GM21723 (cell line): ENCODE data around the gene LMNA.
"Not testable (repeated sequence)": the region's sequence is repeated elsewhere in the genome, so short reads cannot be mapped to it uniquely, and the experiment has no call there.

Experiments
- ATAC-seq: cut with Tn5 transposase; IDR thresholded peaks from one replicate; pipeline ENCODE4 v1.9.1; 2021; ENCODE audit warnings: mild to moderate bottlenecking, moderate library complexity; ENCODE audit not compliant: unreplicated experiment

Gene LMNA

DNA sequence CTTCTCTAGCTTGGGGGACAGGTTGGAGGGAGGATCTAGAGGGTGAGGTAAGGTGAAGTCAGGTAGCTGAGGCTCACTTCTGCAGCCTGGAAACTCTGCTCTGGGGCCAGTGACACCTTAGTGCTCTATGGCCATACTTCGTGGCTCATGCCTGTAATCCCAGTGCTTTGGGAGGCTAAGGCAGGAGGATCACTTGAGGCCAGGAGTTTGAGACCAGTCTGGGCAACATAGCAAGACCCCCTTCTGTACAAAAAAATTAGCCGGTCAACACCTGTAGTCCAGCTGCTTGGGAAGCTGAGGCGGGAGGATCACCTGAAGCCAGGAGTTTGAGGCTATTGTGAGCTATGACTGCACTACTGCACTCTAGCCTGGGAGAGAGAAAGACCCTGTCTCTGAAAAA is 5.8 kb downstream of the LMNA start:
- ATAC-seq = no peak

DNA sequence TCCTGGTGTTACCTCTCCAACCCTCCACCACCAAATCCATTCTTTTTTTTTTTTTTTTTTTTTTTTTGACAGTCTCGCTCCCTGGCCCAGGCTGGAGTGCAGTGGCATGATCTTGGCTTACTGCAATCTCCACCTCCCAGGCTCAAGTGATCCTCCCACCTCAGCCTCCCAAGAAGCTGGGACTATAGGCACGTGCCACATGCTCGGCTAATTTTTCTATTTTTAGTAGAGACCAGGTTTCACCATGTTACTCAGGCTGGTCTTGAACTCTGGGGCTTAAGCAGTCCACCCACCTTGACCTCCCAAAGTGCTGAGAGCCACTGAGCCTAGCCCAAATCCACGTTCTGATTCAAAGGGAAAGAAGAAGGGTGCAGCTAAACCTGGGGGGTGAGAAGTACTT is 6.5 kb downstream of the LMNA start:
- ATAC-seq = not testable (repeated sequence)

DNA sequence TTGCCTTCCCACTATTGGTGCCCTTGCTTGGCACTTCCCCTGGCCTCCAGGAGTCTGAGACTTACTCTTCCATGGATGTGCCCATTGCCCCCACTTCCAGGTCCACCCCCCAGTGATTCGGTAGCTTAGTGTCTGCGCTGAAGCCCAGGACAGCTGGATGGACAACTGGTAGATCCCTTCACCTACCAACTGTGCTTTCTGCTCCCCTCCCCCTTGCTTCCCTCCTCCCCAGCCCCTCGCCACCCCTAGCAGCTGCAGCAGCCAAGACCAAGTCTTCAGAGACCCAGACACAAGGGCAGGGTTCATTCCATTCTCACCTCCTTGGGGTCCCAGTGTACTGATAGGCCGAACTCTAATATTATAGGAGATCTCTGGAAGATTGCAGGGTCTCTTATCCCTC is 6.9 kb downstream of the LMNA start:
- no peak for ATAC-seq

DNA sequence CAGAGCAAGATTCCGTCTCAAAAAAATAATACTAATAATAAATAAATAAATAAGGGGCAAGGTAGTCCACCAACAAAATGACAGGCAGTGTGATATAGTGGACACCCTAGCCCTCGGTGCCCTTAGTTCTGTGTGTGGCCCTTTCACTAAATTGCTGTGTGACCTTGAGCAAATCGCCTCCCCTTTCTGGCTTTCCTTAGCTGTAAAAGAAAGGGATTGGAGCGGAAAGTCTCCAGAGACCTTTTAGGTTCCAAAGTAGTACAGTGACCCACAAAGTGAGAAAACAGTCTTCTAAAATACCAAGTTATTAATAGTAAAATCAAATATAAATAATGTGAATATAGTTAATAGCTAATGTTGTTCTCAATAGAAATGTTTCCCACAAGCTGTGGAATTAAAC is 7.6 kb downstream of the LMNA start:
- no peak for ATAC-seq

DNA sequence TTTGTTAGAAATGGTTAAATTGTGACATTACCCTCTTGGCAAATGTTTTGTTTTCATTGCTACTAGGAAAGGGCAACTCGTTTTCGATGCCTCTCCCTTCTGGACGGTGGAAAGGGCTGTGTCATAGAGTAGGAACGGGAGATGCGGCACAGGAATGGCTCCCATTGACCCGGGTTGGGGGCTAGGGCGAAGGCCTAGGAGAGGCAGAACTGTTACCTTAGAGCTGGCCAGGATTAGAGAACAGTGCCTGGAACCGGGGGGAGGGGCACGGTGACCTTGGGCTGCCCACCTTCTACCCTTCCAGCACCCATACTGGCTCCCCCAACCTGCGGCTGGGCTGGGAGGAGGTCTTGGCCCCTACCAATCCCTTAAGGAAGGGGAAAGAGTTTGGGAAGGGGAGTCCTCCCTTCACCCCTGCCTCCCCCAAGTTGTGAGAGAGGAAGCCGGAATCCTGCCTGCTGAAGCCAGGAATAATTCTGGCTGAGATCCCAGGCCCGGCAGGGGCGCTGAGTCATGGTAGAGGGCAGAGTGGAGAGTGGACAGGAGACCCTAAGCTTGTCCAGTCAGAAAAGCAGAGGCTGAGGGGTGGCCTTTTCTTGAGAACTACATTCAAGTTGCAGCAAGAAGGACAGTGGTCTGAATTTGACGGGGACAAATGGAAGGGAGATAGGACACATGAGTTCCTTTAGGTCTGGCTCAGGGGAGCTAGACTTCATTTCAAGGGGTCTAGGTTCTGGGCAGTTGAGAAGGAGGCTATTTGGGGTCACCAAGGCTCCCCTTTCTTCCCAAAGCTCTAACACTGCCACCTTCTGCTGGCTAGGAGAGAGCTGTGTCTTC is 8.2 kb downstream of the LMNA start:
- ATAC-seq = no peak

DNA sequence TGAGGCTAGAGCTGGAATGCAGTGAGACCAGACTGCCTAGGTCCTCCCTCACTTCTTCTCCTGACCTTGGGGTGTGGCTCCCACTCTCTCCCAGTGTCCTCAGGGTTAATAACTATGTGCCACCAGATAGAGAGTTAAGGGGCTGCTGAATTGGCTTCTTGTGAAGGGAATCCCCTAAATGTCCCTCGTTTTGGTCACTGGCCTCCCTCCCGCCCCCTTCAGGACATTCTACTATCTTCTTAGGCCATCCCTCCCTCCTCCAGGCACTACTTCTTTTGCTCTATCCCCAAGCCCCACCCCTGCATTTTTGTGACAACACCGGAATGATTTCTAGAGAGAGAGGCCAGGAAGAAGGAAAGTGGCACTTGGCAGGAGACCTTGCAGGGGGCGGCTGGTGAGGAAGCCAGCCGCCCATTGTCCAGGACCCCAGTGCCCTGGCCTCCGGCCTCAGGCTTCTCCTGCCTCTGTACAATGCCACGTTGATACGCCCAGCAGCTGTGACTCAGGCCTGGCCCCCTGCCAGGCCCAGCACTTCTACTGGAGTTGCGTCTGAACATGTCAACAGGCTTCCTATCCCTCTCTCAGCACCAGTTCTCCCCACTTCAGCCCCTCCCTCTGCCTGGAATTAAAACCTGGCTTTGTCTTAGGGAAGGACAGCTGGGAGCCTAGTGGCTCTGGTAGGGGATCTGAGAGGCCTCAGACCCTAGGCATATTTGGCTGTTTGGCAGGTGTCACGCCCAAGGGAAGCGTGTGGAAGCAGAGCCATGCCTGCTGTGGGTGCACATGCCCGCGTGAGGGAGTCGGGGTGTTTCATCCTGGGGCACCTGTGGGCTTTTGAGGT is 9.1 kb downstream of the LMNA start:
- no peak for ATAC-seq

DNA sequence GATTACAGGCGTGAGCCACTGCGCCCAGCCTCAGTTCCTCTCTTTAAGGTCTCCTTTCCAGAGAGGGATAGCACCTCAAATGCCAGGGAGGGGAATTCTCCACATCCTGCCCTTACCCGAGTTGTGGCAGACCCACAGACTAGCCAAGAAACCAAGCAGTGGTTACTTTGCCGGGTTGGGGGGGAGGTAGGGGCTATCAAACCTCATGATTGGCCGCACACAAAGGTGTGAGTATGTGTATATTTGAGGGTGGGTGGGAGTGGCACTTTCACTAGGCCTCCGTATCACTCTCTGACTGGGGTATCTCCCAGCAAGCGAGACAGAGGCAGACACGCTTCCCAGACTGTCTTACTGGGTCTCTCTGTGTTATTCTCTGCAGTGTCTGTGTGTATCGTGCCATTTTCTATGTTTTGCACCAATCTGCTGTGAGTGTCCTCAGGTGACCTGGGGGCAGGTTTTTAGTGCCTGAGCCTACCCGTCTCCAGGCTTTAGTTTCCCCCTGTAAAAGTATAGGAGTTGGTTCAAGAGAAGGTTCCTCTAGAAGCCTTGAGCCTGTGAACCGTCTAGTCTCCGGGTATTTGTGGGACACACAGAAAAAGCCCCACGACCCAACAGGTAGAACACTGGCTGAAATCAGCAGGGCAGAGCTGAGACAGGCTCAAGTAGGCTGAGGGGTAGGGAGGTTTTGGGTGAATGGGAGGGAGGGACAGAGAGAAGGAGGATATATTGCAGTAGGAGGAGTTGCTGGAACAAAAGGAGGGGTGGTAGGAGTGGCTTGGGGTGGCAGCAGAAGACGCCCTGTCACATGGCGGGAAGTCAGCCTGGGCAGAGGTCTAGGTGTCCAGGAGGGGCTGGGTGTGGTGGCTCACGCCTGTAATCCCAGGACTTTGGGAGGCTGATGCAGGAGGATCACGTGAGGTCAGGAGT is 10.3 kb downstream of the LMNA start:
- ATAC-seq = no peak

DNA sequence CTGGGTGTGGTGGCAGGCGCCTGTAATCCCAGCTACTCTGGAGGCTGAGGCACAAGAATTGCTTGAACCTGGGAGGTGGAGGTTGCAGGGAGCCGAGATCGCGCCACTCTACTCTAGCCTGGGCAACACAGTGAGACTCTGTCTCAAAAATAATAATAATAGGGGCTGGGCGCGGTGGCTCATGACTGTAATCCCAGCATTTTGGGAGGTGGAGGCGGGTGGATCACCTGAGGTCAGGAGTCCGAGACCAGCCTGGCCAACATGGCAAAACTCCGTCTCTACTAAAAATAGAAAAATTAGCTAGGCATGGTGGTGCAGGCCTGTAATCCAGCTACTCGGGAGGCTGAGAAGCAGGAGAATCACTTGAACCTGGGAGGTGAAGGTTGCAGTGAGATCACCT is 11.0 kb downstream of the LMNA start:
- ATAC-seq = not testable (repeated sequence)

DNA sequence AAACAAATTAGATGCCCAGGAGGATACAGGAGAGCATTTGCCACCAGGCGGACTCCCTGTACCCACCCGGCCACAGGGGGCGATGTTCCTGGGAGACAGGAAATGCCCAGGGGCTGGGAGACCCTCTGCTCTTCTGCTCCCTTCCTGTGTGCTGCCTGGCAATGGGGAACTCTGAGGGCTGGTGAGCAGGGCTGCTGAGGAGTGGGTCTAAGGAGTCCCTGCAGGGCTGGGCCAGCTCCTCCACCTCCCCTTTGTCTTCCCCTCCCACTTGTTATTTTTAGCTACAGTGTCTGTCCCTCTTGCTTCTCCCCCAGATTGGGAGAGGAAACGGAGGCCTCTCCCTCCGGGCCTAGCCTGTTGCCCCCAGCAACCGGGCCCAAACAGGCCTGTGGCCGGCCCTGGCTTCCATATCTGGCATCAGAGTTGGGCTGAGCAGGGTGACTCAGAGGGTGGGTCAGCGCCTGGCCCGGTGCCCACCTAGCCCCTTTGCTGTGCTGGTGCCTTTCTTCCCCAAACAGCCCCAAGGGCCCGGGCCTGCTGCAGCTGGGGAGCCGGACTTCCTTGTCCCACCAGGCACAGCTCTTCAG is 11.6 kb downstream of the LMNA start:
- peak; percentile 39 for ATAC-seq

DNA sequence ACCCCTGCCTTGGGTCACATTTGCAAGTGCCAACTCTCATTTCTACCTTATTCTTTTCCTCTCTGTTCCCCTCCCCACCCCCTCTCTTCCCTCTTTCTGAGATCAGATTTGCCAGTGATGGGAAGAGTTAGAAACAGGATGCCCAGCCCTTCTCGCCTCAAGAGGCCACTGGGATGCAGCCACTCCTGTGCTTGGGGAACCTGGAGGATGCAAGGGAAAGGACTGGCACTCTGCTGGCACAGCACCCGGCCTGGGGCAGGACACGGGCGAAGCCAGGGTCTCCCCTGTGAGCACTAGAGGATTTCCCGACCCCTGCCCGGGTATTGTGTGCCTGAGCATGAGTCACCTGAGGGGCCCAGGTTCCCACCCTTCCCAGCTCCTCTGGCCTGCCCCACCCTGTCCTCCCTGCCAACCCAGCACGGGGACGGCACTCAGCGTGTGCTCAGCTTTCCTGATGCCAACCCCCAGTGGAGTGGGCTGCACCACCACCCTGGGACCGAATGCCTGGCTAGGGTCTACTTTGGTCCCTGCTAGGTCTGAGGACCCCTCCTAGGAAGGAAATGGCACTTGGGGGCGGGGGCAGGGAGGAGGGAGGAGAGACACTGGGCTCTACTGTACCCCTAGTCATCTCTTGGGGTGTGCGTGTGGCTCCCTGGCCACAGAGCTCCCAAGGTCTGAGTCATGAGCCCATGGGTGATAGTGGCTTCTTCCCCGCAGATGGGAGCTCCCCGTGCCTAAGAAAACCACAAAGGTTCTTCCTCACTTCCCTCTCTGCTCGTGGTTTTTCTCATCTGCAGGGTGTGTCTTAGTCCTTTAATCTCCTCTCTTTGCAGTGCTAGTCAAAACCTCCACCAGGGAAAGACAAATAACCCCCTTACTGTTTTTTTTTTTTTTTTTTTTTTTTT is 12.4 kb downstream of the LMNA start:
- ATAC-seq = peak; percentile 49

DNA sequence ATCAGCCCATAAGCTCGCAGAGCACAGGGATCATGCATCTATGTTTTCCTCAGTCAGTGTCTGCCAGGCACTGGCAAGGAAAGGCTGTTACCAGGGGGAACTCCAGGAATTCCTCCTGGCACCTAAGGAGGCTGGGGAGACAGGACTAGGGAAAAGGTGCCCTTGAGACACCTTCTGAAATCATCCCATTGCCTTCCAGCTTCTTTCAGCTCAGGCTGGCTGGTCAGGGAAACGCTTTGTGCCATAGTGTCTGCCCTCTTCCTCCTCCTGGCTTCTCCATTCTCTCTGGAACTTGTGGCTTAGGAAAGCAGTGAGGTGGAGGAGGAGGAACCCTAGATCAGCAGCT is 13.8 kb downstream of the LMNA start:
- no peak for ATAC-seq

DNA sequence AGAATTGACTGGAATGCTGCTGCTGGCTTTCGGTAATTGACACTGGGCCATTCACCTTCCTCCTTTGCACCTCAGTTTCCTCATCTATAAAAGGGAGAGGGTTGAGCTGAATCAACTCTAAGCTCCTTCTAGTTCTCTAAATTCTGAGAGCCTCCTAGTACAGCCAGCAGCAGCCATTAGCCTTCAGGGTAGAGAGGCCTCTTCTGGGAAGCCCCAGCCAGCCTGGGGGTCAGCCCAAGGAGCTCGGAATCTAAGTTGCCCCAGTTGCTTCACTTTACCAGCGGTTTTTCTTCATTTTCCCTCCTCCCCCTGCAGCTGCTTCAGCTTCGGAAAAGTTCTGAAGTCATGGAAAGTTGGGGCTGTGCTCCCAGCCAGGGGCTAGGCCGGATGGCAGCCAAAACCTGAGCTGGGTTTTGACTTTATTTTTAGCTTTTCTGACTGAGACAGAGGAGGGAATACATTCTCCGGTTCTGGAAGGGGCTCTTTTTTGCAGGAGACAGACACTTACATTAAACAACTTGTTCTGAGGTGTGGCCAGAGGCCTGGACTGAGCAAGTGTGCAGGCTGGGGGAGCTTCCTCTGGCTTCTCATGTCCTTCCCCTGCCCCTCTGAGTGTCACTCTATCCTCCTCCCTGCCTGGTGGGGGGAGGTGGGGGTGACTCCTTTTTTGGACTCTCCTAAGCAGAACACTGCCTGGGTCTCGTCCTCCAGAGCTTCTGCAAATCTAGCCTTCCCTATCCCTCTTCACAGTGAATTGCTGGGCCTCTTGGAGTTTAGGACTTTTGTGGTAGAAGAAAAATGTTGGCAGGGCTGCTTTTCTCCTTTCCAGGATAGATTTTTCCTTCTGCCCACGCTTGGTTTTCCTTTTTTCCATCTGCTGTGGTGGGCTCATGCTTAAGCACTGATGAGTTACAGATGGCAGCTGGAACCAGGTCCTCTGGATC is 14.4 kb downstream of the LMNA start:
- no peak for ATAC-seq

DNA sequence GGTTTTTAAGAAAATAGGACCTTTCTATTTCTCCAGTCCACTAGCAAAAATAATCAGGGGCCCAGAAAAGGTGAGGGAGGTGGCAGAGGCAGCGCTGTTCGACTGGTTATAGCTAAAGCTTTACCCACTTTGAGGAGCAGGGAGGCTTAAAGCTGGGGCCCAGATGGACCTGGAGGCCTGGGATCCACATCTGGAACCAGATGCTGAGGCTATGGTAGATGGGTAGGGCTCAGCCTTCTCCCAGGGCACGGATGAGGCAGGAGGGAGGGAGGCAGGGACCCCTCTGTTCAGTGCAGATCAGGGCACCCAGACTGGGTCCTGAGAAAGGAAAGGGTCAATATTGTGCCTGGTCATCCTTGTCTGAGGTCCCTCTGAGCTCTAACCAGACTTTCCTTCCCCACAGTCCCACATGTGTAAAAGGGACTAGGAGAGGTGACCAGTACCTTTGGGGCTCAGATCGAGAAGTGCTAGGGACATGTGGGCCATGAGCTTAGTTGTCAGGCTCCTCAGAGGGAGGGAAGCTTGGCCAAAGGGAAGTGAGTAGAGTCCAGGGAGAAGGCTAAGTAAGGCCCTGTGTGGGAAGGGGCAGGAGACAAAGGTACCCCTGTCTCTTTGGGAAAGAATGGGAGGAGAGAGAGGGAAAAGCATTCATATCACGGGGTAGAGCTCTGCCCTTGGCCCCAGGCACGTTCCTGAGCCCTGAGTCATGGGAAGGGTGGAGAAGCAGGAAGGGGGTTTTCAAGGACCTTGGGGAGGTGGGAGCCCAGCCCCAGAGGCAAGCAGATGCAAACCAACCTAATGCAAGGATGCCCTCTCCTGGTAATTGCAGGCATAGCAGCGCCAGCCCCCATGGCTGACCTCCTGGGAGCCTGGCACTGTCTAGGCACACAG is 15.4 kb downstream of the LMNA start:
- no peak for ATAC-seq

DNA sequence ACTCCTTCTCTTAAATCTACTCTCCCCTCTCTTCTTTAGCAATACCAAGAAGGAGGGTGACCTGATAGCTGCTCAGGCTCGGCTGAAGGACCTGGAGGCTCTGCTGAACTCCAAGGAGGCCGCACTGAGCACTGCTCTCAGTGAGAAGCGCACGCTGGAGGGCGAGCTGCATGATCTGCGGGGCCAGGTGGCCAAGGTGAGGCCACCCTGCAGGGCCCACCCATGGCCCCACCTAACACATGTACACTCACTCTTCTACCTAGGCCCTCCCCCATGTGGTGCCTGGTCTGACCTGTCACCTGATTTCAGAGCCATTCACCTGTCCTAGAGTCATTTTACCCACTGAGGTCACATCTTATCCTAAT is 16.0 kb downstream of the LMNA start:
- ATAC-seq = no peak

DNA sequence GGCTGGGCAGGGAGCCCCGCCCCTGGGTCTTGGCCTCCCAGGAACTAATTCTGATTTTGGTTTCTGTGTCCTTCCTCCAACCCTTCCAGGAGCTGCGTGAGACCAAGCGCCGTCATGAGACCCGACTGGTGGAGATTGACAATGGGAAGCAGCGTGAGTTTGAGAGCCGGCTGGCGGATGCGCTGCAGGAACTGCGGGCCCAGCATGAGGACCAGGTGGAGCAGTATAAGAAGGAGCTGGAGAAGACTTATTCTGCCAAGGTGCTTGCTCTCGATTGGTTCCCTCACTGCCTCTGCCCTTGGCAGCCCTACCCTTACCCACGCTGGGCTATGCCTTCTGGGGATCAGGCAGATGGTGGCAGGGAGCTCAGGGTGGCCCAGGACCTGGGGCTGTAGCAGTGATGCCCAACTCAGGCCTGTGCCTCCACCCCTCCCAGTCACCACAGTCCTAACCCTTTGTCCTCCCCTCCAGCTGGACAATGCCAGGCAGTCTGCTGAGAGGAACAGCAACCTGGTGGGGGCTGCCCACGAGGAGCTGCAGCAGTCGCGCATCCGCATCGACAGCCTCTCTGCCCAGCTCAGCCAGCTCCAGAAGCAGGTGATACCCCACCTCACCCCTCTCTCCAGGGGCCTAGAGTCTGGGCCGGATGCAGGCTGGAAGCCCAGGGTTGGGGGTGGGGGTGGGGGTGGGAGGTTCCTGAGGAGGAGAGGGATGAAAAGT is 20.4 kb downstream of the LMNA start:
- ATAC-seq = no peak

DNA sequence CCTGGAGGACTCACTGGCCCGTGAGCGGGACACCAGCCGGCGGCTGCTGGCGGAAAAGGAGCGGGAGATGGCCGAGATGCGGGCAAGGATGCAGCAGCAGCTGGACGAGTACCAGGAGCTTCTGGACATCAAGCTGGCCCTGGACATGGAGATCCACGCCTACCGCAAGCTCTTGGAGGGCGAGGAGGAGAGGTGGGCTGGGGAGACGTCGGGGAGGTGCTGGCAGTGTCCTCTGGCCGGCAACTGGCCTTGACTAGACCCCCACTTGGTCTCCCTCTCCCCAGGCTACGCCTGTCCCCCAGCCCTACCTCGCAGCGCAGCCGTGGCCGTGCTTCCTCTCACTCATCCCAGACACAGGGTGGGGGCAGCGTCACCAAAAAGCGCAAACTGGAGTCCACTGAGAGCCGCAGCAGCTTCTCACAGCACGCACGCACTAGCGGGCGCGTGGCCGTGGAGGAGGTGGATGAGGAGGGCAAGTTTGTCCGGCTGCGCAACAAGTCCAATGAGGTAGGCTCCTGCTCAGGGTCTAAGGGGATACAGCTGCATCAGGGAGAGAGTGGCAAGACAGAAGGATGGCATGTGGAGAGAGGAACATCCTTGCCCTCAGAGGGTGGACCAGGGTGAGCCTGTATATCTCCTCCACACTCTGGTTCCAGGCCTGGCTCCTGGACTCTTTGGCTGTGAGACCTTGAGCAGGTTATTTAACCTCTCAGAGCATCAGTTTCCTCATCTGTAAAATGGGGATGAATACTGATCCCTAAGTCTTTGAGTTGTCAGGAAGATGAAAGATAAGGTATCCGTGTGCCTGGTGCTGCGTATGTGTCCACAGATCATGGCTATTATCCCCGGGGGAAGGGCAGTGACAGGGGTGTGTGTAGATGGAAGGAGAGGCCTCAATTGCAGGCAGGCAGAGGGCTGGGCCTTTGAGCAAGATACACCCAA is 21.7 kb downstream of the LMNA start:
- no peak for ATAC-seq
